HG02759 (cell line): ENCODE results near the gene OR4D10.
"Not testable (repeated sequence)": the region's sequence is repeated elsewhere in the genome, so short reads cannot be mapped to it uniquely, and the experiment has no call there.

Experiments used
- ATAC-seq: cut with Tn5 transposase; IDR thresholded peaks from one replicate; pipeline ENCODE4 v1.9.1; 2021; ENCODE audit warnings: mild to moderate bottlenecking, moderate library complexity; ENCODE audit not compliant: unreplicated experiment

OR4D10 gene

DNA sequence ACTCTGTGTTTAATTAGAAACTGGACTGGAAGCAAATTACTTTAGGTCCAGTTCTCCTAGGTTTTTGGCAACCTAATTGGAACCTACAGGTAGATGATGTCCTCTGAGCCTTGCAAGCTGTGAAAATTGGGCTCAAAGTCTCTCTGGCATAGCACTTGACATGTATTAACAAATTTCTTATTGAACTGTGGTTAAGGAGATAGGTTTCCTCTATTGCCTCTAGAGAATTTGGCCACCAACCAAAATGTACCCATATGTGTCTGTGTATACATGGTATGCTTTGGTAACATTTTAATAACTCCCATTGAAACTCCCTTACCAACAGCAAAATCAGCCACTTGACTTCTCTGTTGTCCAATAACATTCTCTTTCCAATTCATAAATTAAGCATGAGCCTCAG, at the start of gene OR4D10:
Gene OR4D10 (plus strand): TSS at position 301 of the 400 bp plus-strand sequence. CDS start 4,115 bp downstream, outside the sequence.
- no peak for ATAC-seq

GRCh38 chr11:59423835-59424234, 49.3 kb upstream of the OR4D10 start:
- no peak for ATAC-seq

DNA sequence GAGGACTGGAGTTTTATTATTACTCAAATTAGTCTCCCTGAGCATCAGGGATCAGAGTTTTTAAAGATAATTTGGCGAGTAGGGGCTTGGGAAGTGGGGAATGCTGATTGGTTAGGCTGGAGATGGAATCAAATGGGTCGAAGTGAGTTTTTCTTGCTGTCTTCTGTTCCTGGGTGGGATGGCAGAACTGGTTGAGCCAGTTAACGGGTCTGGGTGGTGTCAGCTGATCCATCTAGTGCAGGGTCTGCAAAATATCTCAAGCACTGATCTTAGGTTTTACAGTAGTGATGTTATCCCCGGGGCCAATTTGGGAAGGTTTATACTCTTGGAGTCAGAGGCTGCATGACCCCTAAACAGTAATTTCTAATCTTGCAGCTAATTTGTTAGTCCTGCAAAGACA, 48.0 kb upstream of the OR4D10 start:
- ATAC-seq, result no peak

DNA sequence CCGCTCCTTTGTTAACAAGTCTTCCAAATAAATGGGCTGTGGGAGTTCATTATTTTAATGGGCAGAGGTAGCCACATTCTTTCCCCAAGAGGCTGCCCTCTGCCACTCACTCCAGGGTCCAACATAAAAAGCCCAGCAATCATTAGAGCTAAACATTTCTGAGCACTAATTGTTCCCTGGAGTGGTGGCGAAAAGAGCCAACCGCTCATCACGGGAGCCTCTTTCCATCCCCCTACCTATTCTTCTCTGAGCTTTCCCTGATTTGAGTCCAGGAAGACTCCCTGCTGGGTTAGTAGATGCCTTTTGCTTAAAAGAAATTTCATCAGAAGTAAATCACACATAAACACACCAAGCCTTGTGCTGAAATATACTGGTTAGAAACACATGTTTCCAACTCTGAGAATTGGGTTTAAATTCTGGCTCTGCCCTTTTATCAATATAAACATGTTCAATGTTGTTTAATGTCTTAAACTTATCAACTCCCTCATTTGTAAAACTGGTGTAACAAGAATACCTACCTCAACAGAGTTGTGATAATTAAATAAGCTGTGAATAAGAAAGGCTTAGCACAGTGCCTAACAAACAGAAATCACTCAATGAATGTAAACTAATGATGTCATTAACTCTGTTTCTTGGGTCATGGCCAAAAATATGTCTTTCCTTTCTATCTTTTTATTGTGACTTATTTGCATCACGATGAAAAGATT, 46.6 kb upstream of the OR4D10 start, which contains the start of gene OR5A2:
Gene OR5A2 (minus strand): TSS at position 53 of the 707 bp plus-strand sequence. CDS start 3,460 bp downstream, outside the sequence.
- no peak for ATAC-seq

- no peak for ATAC-seq
Measured at GRCh38 chr11:59427068-59427382, 46.1 kb upstream of the OR4D10 start.

DNA sequence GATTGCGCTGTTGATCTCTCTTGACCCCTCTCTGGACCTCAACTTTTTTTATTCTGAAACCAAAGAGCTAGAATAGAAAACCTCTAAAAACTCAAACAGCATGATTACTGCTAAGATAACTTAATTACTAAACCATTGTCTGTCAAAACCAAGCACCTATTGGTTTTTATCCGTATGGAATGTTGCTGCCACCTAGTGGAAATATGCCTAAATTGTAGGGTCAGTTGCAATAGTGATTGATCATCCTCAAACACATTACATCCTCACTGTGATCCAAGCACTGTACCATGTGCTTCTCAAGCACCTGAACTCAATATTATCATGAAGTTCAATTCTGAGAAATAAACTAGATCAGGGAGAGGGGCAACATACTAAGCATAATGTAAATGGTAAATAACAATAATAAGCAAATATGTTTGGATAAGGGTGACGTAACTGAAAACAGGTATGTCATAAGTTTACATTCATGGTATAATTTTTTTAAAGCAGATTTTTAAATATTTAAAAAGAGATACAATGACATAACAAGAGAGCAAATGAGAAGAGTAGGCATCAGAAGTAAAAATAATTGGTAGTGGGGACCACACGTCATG, 43.1 kb upstream of the OR4D10 start:
- ATAC-seq, result peak; percentile 82

DNA sequence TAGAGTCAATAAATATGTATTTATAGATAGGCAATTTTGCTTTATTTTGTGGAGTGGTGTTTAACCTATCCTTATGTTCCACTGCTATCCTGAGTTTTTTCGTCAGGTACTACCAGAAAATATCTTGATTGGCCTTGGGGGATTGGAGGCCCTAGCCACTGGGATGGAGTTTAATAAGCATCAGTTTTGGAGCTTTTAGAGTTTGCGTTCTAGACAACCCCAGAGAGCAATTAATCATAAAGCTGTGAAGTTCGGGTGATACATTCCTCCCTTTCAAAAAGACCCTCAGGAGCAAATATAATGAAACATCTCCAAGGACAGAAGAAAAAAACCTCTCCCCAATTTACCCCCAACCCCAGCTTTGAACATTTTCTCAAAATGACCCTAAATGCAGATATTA, 36.9 kb upstream of the OR4D10 start, which contains the start of gene OR5A1:
Gene OR5A1 (plus strand): TSS at position 301 of the 400 bp plus-strand sequence. CDS start 6,700 bp downstream, outside the sequence.
- ATAC-seq, result no peak

- no peak for ATAC-seq
Measured at GRCh38 chr11:59437770-59438169, 35.3 kb upstream of the OR4D10 start.

DNA sequence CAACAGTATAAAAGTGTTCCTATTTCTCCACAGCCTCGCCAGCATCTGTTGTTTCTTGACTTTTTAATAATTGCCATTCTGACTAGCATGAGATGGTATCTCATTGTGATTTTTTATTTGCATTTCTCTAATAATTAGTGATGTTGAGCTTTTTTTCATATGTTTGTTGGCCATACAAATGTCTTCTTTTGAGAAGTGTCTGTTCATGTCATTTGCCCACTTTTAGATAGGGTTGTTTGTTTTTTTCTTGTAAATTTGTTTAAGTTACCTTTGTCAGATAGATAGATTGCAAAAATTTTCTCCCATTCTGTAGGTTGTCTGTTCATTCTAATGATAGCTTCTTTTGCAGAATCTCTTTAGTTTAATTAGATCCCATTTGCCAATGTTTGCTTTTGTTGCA, 27.5 kb upstream of the OR4D10 start:
- ATAC-seq, result not testable (repeated sequence)

GRCh38 chr11:59448484-59448883, 24.6 kb upstream of the OR4D10 start:
- no peak for ATAC-seq

DNA sequence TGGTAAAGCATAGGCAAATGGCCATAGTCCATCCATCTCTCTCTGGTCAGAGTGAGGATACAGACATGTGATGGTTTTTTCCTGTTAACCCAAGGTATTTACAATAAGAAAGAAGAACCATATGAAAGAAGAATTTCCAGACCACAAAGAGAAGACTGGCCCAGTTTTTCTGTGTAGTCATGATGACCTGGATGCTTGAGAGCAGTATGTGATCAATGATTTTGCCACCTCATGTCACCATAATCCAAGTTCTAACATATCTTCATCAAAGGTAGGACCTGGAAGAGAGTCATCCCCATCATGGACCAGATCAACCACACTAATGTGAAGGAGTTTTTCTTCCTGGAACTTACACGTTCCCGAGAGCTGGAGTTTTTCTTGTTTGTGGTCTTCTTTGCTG, 16.5 kb upstream of the OR4D10 start, which contains the start of gene OR4D6:
Gene OR4D6 (plus strand): TSS at position 301 of the 400 bp plus-strand sequence. CDS start 0 bp downstream, at position 301.
- no peak for ATAC-seq

GRCh38 chr11:59459916-59460315, 13.2 kb upstream of the OR4D10 start:
- ATAC-seq, result no peak

GRCh38 chr11:59463190-59463641, 9.9 kb upstream of the OR4D10 start:
- ATAC-seq, result no peak

DNA sequence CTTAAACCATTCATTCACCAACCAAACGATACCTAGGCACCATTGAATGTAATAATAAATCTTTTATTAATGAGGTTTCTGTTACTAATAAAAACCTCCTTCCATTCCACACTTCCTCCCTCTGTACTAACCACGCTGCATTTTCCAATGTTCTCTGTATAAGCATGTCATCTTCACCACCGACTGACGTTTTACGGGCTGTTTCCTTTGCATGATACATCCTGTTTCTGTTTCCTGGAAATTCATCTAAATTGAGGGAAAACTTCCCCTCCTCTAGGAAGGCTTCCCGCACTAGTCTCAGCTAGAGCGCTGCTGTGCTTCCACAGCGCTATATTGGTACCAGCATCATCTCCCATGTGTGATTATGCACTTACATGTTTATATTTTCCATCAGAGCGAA, 2.1 kb downstream of the OR4D10 start:
- ATAC-seq, result no peak

GRCh38 chr11:59479906-59480305, 6.8 kb downstream of the OR4D10 start:
- no peak for ATAC-seq

- ATAC-seq, result no peak
Measured at GRCh38 chr11:59480359-59480758, 7.2 kb downstream of the OR4D10 start.

DNA sequence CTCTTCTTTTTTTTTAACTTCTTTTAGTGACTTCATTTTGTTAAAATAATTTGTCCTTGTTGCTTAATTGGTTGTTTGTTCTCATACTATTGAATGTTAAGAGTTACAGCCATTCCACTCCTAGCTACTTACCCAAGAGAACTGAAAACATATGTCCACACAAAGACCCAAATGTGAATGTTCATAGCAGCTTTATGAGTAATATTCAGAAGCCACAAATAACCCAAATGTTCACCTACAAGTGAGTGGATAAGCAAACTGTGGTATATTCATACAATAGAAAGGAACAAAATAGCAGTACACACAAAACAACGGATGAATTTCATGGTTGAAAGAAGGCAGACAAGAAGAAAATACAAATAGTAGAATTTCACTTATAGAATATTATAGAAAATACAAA, 28.8 kb downstream of the OR4D10 start:
- ATAC-seq, result no peak

DNA sequence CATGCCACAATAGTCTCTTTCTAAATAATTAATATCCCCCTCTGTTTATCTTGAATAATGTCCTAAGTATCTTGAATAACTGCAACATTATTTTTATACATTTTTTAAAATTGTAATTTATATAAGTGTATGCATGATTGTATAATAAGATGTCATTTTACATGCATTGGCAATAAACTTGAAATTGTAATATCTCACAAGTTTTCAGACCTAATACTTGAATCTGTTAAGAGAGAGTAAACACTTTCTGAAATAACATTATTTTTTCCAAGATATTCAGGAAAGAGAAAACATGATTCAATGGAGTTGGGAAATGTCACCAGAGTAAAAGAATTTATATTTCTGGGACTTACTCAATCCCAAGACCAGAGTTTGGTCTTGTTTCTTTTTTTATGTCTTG, 30.2 kb downstream of the OR4D10 start, which contains the start of gene OR4D11:
Gene OR4D11 (plus strand): TSS at position 301 of the 400 bp plus-strand sequence. CDS start 0 bp downstream, at position 301.
- ATAC-seq, result no peak

GRCh38 chr11:59510941-59511589, 38.0 kb downstream of the OR4D10 start, which contains the start of gene OR4D9:
OR4D9 (plus strand) TSS chr11:59511539; CDS start chr11:59514913, 3,374 bp downstream.
- no peak for ATAC-seq

DNA sequence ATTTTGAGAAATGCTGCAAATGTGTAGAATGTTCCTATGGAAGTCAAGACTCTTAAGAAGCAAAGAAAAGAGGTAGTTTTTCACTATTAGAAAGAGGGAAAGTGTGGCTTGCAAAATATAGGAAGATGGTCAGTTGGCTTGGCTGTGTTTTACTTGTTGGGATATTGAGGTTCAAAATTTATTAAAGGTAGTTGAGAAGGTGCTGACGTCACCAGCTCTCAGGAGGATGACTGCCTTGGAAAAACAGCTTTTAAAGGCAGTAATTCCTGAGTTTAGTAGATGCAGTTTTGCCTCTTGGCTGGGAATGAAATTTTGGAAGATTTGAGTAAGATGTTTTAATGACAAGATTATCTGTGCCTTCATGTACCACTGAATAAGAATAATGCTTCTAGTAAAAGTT, 38.6 kb downstream of the OR4D10 start:
- ATAC-seq, result no peak

DNA sequence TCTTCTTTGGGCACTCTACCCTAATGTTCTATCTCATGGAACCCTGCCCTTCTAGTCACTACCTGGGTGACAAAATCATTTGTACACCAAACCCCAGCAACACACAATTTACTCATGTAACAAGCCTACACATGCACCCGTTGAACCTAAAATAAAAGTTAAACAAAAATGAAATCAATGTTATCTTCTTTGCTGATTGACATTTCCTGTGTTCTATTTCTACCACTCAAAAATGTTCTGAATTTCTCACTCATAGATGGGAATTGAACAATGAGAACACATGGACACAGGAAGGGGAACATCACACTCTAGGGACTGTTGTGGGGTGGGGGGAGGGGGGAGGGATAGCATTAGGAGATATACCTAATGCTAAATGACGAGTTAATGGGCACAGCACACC, 47.0 kb downstream of the OR4D10 start:
- not testable (repeated sequence) for ATAC-seq
